Transverse colon (tissue), 4 donors: ENCODE measurements around the gene JAKMIP2. TPM values are rescaled to one million over a fixed set of nuclear protein-coding genes. Genes with fewer than 3 reads are reported as not detected.

Experiments
- DNase-seq: peaks from one replicate; pipeline ENCODE4 v3.0.0-alpha.2; 2019
- H3K27ac ChIP-seq, 4 donors: fragments of 200-600 bp; sonication (generic); 2 replicates each; pipeline ENCODE4 v1.5.1; 2016 to 2018; ENCODE audit warnings: inconsistent platforms in 4 of 4
- H3K27me3 ChIP-seq: fragments of 200-600 bp; sonication (generic); 2 replicates; pipeline ENCODE4 v1.5.1; 2017; ENCODE audit warnings: inconsistent platforms
- H3K36me3 ChIP-seq, 4 donors: fragments of 200-600 bp; sonication (generic); 2 replicates each; pipeline ENCODE4 v1.5.1; 2017 to 2019; ENCODE audit warnings: inconsistent platforms in 4 of 4
- H3K4me1 ChIP-seq, 4 donors: fragments of 200-600 bp; sonication (generic); 2 replicates each; pipeline ENCODE4 v1.5.1; 2017 to 2020; ENCODE audit warnings: inconsistent platforms in 4 of 4
- H3K4me3 ChIP-seq, 4 donors: fragments of 200-600 bp; sonication (generic); 1 replicate in 1 of 4; 2 replicates in 3 of 4; pipeline versions ENCODE4 v1.5.1 to v1.6.1; 2017 to 2019; ENCODE audit warnings: inconsistent platforms in 4 of 4
- H3K9me3 ChIP-seq, 2 donors: fragments of 200-600 bp; sonication (generic); 2 replicates each; pipeline ENCODE4 v1.5.1; 2017 to 2019; ENCODE audit warnings: inconsistent platforms in 2 of 2
- EP300 ChIP-seq: sonication (generic); formaldehyde crosslinking; IDR thresholded peaks from one replicate; pipeline ENCODE4 v1.6.1; 2017; ENCODE audit warnings: antibody characterized with exemption, low read depth
- POLR2A ChIP-seq: fragments of 450-650 bp; IDR thresholded peaks from one replicate; pipeline ENCODE4 v1.6.1; 2016; ENCODE audit warnings: antibody characterized with exemption, mild to moderate bottlenecking, moderate library complexity
- POLR2AphosphoS5 ChIP-seq, 3 donors: sonication (generic); formaldehyde crosslinking; IDR thresholded peaks; one replicate each; pipeline ENCODE4 v1.6.1; 2016; ENCODE audit warnings: antibody characterized with exemption in 3 of 3
- WGBS, 2 donors: methylation state at CpG; one replicate each; pipeline ENCODE4 v1.1.5; 2018; ENCODE audit warnings: low coverage in 1 of 2; 5-methylcytosine and 5-hydroxymethylcytosine counted together
- in situ Hi-C, 4 donors: fragments of 200-750 bp; cut with MboI; loops; one replicate each; pipeline versions ENCODE4 v1.15.0 to v1.15.1; 2017; ENCODE audit warnings: low sequenced_read_pairs in 3 of 4, low pct_ligation_motif_present in 1 of 4, low pct_unique_long_range_greater_than_20kb in 1 of 4
- intact Hi-C: fragments of 100-400 bp; cut with DNase I; formaldehyde crosslinking; loops from one replicate; pipeline ENCODE4 v1.15.1; 2023; ENCODE audit warnings: low total_unique reads
- total RNA-seq, 4 donors: library from RNA; depleted of rRNA; stranded (reverse); fragments of >200 nt; gene quantifications; one replicate each; pipeline ENCODE4 v1.1.0, GENCODE V29; 2016
- TF ChIP-seq, protein P1 (sequence below), 5 experiments: fragments of 200-600 bp in 3 of 5; fragments of 450-650 bp in 2 of 5; sonication (generic) in 3 of 5; IDR thresholded peaks; 1 replicate in 2 of 5; 2 replicates in 3 of 5; pipeline ENCODE4 v1.5.1; 2016 to 2017; ENCODE audit warnings: antibody characterized with exemption in 5 of 5, inconsistent platforms in 3 of 5, mild to moderate bottlenecking in 2 of 5, moderate library complexity in 1 of 5

Gene JAKMIP2
- total RNA-seq, 4 donors from 2014 or later: 0.37 to 0.79 (median 0.40) TPM

- no peak overlapping the region for H3K27ac ChIP-seq
- H3K27me3 ChIP-seq: no peaks in the 10 kb centered on the region
- intact Hi-C loops (no loop called here), in situ Hi-C loops (no loop called here)
- TF ChIP-seq EP300 (no peak), POLR2A (no peak), POLR2AphosphoS5 (IDR thresholded peaks at IDR 0.05) (no peak)
- TF ChIP-seq, protein P1, sequence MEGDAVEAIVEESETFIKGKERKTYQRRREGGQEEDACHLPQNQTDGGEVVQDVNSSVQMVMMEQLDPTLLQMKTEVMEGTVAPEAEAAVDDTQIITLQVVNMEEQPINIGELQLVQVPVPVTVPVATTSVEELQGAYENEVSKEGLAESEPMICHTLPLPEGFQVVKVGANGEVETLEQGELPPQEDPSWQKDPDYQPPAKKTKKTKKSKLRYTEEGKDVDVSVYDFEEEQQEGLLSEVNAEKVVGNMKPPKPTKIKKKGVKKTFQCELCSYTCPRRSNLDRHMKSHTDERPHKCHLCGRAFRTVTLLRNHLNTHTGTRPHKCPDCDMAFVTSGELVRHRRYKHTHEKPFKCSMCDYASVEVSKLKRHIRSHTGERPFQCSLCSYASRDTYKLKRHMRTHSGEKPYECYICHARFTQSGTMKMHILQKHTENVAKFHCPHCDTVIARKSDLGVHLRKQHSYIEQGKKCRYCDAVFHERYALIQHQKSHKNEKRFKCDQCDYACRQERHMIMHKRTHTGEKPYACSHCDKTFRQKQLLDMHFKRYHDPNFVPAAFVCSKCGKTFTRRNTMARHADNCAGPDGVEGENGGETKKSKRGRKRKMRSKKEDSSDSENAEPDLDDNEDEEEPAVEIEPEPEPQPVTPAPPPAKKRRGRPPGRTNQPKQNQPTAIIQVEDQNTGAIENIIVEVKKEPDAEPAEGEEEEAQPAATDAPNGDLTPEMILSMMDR (IDR thresholded peaks at IDR 0.05): no peak
- WGBS, 2 donors: 94 to 95% methylated on average over 2 of the region's 2 CpGs
- no peaks in the 10 kb centered on the region for H3K36me3 ChIP-seq
- H3K4me3 ChIP-seq: no peak overlapping the region
- no peak for DNase-seq
- peaks cover 0 to 6% (median 0%) of the 10 kb centered on the region in 4 donors for H3K4me1 ChIP-seq
- no peaks in the 10 kb centered on the region for H3K9me3 ChIP-seq
Observed at GRCh38 chr5:147773587-147773986, 8.9 kb downstream of the JAKMIP2 start.

- TF ChIP-seq EP300 (no peak), POLR2AphosphoS5 (IDR thresholded peaks at IDR 0.05) (no peak), POLR2A (no peak)
- TF ChIP-seq, protein P1 (IDR thresholded peaks at IDR 0.05): no peak
- H3K36me3 ChIP-seq: no peaks in the 10 kb centered on the region
- in situ Hi-C loops (no loop called here), intact Hi-C loops (no loop called here)
- DNase-seq: no peak
- 85 to 92% methylated on average over 6 of the region's 6 CpGs for WGBS, 2 donors
- no peaks in the 10 kb centered on the region for H3K27me3 ChIP-seq
- no peak overlapping the region for H3K4me3 ChIP-seq
- H3K4me1 ChIP-seq: peaks cover 0 to 6% (median 0%) of the 10 kb centered on the region in 4 donors
- H3K9me3 ChIP-seq: no peaks in the 10 kb centered on the region
- no peak overlapping the region for H3K27ac ChIP-seq
Observed at GRCh38 chr5:147773139-147773538, 9.4 kb downstream of the JAKMIP2 start.

GRCh38 chr5:147767048-147767447 is 15.5 kb downstream of the JAKMIP2 start:
- no peak overlapping the region for H3K4me3 ChIP-seq
- in situ Hi-C loops: no loop called here
- no peak overlapping the region for H3K27ac ChIP-seq
- H3K36me3 ChIP-seq: no peaks in the 10 kb centered on the region
- DNase-seq: no peak
- TF ChIP-seq, protein P1 (IDR thresholded peaks at IDR 0.05): no peak
- TF ChIP-seq POLR2A (no peak), EP300 (no peak), POLR2AphosphoS5 (IDR thresholded peaks at IDR 0.05) (no peak)
- H3K27me3 ChIP-seq: no peaks in the 10 kb centered on the region
- intact Hi-C loops: no loop called here
- H3K9me3 ChIP-seq: no peaks in the 10 kb centered on the region
- WGBS, 2 donors: 98 to 100% methylated on average over 4 of the region's 4 CpGs
- H3K4me1 ChIP-seq: peaks cover 0 to 6% (median 0%) of the 10 kb centered on the region in 4 donors

- in situ Hi-C loops: no loop called here
- no peak for DNase-seq
- no peaks in the 10 kb centered on the region for H3K9me3 ChIP-seq
- H3K27me3 ChIP-seq: no peaks in the 10 kb centered on the region
- H3K4me1 ChIP-seq: peaks cover 0 to 2% (median 0%) of the 10 kb centered on the region in 4 donors
- no peak for TF ChIP-seq POLR2AphosphoS5 (IDR thresholded peaks at IDR 0.05)
- TF ChIP-seq POLR2A: no peak
- TF ChIP-seq, protein P1 (IDR thresholded peaks at IDR 0.05): no peak
- TF ChIP-seq EP300: no peak
- H3K27ac ChIP-seq: no peak overlapping the region
- intact Hi-C loops: no loop called here
- no peaks in the 10 kb centered on the region for H3K36me3 ChIP-seq
- no peak overlapping the region for H3K4me3 ChIP-seq
- WGBS, 2 donors: 70 to 77% methylated on average over 3 to 4 of the region's 4 CpGs
Observed at GRCh38 chr5:147763791-147764525, 18.6 kb downstream of the JAKMIP2 start.
